Activated naive CD4-positive, alpha-beta T cell treated with anti-CD3 and anti-CD28 coated beads, Interleukin-2, amount 50 U/mL, for 72 hours (primary cell): ENCODE results near the gene TMEM229A. TPM values are rescaled to one million over a fixed set of nuclear protein-coding genes. Genes with fewer than 3 reads are reported as not detected.
"Not testable (repeated sequence)": the region's sequence is repeated elsewhere in the genome, so short reads cannot be mapped to it uniquely, and the experiment has no call there.

Experiments used
- ATAC-seq, 2 donors: fragments of 150-1000 bp; cut with Tn5 transposase; 2 replicates each; pipeline ENCODE4 v1.10.0; 2021; ENCODE audit warnings: mild to moderate bottlenecking in 2 of 2, moderate library complexity in 2 of 2
- DNase-seq, 2 donors: peaks; one replicate each; pipeline ENCODE4 v3.0.0; 2021 to 2022; ENCODE audit warnings: low spot score in 2 of 2
- H3K27ac Mint-ChIP-seq, 2 donors: one replicate each; pipeline ENCODE4 v1.8.0; 2022; ENCODE audit warnings: mild to moderate bottlenecking in 2 of 2, mixed read lengths in 2 of 2
- H3K36me3 Mint-ChIP-seq, 2 donors: one replicate each; pipeline ENCODE4 v1.8.0; 2022; ENCODE audit warnings: mixed read lengths in 2 of 2
- H3K9me3 Mint-ChIP-seq, 2 donors: one replicate each; pipeline ENCODE4 v1.8.0; 2022; ENCODE audit warnings: mixed read lengths in 2 of 2
- total RNA-seq, 2 donors: library from RNA; stranded (reverse); gene quantifications; one replicate each; pipeline ENCODE4 v1.2.3, GENCODE V29; 2022

The TMEM229A gene
- not detected for total RNA-seq

DNA sequence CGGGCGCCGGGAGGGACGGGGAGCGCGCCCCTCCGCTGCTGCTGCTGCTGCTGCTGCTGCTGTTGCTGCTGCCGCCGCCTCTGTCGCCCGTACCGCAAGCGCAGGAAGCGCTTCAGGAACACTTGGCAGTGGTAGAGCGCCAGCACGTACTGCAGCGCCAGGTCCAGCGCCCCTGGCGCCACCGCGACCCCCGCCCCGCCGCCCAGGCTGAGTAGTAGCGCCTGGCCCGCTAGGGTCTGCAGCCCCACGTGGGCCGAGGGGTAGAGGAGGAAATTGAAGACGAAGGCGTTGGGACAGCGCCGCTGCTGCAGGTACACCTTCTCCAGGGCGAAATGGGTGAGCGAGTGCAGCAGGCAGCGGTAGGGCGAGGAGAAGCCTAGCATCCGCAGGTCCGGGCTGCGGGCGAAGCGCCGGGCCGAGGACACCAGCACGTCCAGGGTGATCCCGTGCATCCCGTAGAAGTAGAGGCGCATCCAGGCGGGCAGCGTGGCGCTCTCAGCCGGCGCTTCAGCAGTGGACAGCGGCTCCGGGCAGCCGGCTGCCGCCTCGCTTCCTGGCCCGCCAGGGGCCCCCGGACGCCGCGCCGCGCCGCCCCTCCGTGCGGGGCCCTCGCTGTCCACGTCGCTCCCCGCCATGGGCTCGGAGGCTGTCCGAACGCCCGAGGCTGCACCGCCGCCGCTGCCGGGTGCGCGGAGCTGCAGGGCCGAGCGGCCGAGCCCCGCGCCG, at the start of gene TMEM229A:
TSS of gene TMEM229A (minus strand) at position 699 of the 726 bp plus-strand sequence. CDS start at position 635, 64 bp downstream.
- DNase-seq: peak in 1 of 2 donors; percentile 8
- H3K27ac Mint-ChIP-seq: no peak within 1 kb of the TSS
- no peaks in the 10 kb centered on the region for H3K9me3 Mint-ChIP-seq
- ATAC-seq: peak in 1 of 2 donors; percentile 70
- H3K36me3 Mint-ChIP-seq: peaks cover 0 to 16% of the 10 kb centered on the region in 2 donors

- H3K9me3 Mint-ChIP-seq, H3K36me3 Mint-ChIP-seq, DNase-seq, H3K27ac Mint-ChIP-seq, ATAC-seq: not testable (repeated sequence)
These were observed 49.4 kb upstream of the TMEM229A start for GRCh38 chr7:124082234-124082633.

- H3K36me3 Mint-ChIP-seq: no peaks in the 10 kb centered on the region
- H3K27ac Mint-ChIP-seq: no peak overlapping the region
- ATAC-seq: no peak
- no peak for DNase-seq
- H3K9me3 Mint-ChIP-seq: peaks cover 0 to 3% of the 10 kb centered on the region in 2 donors
These were observed 44.7 kb upstream of the TMEM229A start for GRCh38 chr7:124077546-124077945.

- ATAC-seq (no peak), DNase-seq (no peak)
- Mint-ChIP-seq H3K36me3 (no peaks in the 10 kb centered on the region), H3K9me3 (peaks cover 0 to 3% of the 10 kb centered on the region in 2 donors), H3K27ac (no peak overlapping the region)
These were observed 44.0 kb upstream of the TMEM229A start for GRCh38 chr7:124076841-124077240.

DNA sequence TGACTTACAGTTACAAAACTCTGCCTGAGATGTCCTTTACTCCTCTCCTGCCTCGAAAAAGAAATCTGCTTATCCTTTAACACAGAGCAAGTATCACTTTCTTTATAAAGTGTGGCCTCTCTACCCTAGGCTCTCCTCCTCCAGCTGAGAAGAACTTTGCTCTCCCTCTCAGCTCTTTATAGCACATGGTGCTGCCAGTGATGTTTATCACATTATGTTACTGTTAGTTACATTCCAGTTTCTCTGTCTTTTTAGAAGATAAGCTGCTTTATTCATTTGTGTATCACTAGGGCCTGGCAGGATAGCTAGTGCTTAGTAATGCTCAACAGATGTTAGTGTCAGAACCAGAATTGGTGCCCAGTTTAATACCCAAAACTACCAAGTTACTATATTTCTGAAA, 41.1 kb upstream of the TMEM229A start:
- no peak overlapping the region for H3K27ac Mint-ChIP-seq
- ATAC-seq (no peak), DNase-seq (no peak)
- peaks cover 0 to 3% of the 10 kb centered on the region in 2 donors for H3K9me3 Mint-ChIP-seq
- no peaks in the 10 kb centered on the region for H3K36me3 Mint-ChIP-seq

DNA sequence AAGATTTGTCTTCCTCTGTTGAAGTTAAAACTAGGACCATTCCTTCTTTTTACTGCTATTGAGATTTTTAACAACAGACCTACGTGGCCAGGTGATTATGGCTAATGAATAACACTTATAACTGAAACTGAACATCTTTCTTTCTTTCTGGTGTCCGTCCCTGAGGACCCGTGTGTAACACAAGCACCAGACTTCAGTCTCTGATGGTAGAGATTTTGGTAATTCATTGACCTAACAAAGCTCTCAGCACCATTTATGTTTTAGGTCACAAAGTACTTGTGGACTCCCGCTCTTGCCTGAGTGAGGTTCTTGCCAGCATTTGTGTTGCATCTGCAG, 40.4 kb upstream of the TMEM229A start:
- H3K9me3 Mint-ChIP-seq: peaks cover 0 to 5% of the 10 kb centered on the region in 2 donors

GRCh38 chr7:124072603-124073309, 39.9 kb upstream of the TMEM229A start:
- Mint-ChIP-seq H3K36me3 (no peaks in the 10 kb centered on the region), H3K9me3 (peaks cover 1 to 7% of the 10 kb centered on the region in 2 donors), H3K27ac (no peak overlapping the region)
- DNase-seq: no peak
- ATAC-seq: no peak

More for the DNA sequence above, 40.4 kb upstream of the TMEM229A start:
- Mint-ChIP-seq H3K36me3 (no peaks in the 10 kb centered on the region), H3K27ac (no peak overlapping the region)
- no peak for DNase-seq
- no peak for ATAC-seq

GRCh38 chr7:124071843-124072242, 39.0 kb upstream of the TMEM229A start:
- DNase-seq (no peak), ATAC-seq (no peak)
- Mint-ChIP-seq H3K36me3 (no peaks in the 10 kb centered on the region), H3K9me3 (peaks cover 4 to 12% of the 10 kb centered on the region in 2 donors), H3K27ac (no peak overlapping the region)

GRCh38 chr7:124062171-124062570, 29.3 kb upstream of the TMEM229A start:
- no peak for ATAC-seq
- DNase-seq: no peak
- H3K27ac Mint-ChIP-seq: no peak overlapping the region
- no peaks in the 10 kb centered on the region for H3K36me3 Mint-ChIP-seq
- peaks cover 0 to 4% of the 10 kb centered on the region in 2 donors for H3K9me3 Mint-ChIP-seq

- DNase-seq (no peak), ATAC-seq (no peak)
- Mint-ChIP-seq H3K27ac (no peak overlapping the region), H3K36me3 (no peaks in the 10 kb centered on the region), H3K9me3 (no peaks in the 10 kb centered on the region)
These were observed 27.7 kb upstream of the TMEM229A start for GRCh38 chr7:124060528-124060927.

DNA sequence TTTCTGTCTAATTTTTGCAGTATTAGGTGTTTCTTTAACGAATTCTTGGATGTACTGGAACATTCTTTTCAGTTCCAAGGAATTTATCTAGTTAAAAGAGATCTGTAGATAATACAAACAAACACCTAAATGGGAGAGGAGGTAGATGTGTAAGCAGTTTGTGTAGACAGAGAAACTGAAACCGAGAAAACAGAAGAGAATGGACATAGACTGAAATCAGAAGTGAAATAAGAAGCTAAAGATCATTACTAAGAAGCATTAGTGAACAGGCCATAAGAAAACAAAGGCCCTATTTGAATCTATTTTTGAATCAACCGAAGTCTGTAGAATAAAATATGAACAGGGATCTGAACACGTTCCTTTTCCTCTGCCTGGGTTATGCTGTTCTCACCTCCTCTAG, 26.5 kb upstream of the TMEM229A start:
- no peak for DNase-seq
- Mint-ChIP-seq H3K9me3 (no peaks in the 10 kb centered on the region), H3K36me3 (no peaks in the 10 kb centered on the region), H3K27ac (no peak overlapping the region)
- no peak for ATAC-seq

DNA sequence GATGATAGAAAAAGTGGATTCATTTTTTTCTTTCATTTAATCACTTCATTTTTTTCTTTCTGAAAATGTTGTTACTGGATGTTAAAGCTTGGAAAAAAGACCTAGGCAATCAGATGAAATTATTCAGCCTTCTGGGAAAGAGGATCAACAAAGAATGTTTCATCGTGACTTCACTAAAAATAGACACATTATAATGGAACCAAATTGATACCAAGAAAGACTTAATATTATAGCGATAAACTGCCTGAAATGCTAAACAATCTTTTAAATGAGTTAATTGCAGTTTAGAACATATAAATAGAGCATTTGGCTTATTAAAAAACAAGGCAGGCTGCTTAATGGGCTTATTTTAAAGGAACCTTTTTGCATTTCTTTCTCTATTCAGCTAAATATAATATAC, 25.6 kb upstream of the TMEM229A start:
- H3K36me3 Mint-ChIP-seq: no peaks in the 10 kb centered on the region
- ATAC-seq (no peak), DNase-seq (no peak)
- no peak overlapping the region for H3K27ac Mint-ChIP-seq
- H3K9me3 Mint-ChIP-seq: no peaks in the 10 kb centered on the region

DNA sequence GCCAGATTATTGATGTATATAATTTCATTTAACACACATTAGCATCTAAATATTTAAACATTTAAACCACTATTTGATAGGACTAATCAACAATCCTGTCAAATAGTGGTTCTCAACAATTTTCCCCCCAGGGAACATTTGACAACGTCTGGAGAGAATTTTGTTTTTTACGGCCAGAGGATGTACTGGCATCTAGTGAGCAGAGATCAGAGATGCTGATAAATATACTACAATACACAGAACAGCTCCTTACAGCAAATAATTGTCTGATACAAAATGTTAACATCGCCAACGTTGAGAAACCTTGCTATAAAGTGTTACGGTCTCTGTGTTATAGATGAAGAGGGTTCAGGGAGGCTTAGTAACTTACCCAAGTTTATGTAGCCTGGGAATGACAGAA, 25.0 kb upstream of the TMEM229A start:
- ATAC-seq: no peak
- no peaks in the 10 kb centered on the region for H3K36me3 Mint-ChIP-seq

GRCh38 chr7:124056234-124056633, 23.4 kb upstream of the TMEM229A start:
- Mint-ChIP-seq H3K9me3 (no peaks in the 10 kb centered on the region), H3K27ac (no peak overlapping the region), H3K36me3 (no peaks in the 10 kb centered on the region)
- DNase-seq (no peak), ATAC-seq (no peak)

More for the DNA sequence above, 25.0 kb upstream of the TMEM229A start:
- H3K9me3 Mint-ChIP-seq: no peaks in the 10 kb centered on the region
- H3K27ac Mint-ChIP-seq: no peak overlapping the region
- DNase-seq: no peak

DNA sequence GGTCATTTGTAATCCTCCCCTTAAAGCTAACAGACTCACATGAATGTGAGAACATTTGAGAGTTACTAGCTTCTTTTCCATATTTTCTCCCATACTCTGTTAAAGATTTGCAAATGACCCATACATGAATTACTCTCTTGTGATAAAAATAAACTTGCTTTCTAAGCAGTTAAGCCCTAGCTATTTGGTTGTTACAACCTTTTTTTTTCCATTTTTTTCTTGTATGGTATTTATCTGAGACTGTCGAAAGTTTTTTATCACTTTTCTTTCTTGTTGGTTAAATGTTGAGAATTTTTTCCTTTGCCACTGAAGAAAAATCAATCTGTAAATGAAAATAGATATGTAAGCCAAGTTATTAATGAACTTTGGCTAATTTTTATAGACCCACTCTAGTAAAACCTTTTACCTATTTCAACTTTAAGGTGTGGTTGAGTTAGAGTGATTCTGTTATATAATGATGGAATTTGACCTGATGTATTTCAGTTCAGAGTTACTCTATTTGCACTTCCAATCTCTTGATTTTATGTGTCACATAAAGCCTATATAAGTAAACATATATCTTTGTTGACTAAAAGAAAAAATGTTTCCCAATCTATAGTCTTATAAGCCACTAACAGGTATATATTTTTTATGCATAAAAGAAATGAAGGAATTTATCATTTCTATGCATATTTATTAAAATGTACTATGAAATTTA, 19.0 kb upstream of the TMEM229A start:
- H3K36me3 Mint-ChIP-seq: no peaks in the 10 kb centered on the region
- DNase-seq: no peak
- H3K9me3 Mint-ChIP-seq: no peaks in the 10 kb centered on the region
- no peak overlapping the region for H3K27ac Mint-ChIP-seq
- ATAC-seq: no peak

DNA sequence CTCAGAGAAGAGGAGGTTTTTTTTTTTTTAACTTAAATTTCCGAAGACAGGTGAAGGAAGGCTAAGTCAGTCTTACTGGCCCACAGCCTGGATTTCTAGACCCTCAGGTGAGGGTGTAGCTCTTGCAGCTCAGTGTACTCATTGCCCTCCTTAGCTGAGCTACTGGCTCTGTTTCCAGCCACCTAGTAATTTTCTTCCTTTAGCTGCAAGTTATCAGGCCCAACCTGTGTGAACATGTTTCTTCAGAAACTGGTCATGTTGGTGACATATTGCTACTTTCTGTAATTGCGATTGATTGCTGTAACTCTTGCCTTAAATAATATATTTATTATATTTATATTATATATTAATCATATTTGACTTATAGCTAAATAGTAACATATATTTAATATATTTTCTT, 10.0 kb upstream of the TMEM229A start:
- H3K9me3 Mint-ChIP-seq: no peaks in the 10 kb centered on the region
- H3K27ac Mint-ChIP-seq: no peak overlapping the region
- DNase-seq (no peak), ATAC-seq (no peak)
- no peaks in the 10 kb centered on the region for H3K36me3 Mint-ChIP-seq

- no peak overlapping the region for H3K27ac Mint-ChIP-seq
- DNase-seq (no peak), ATAC-seq (no peak)
- no peaks in the 10 kb centered on the region for H3K36me3 Mint-ChIP-seq
- no peaks in the 10 kb centered on the region for H3K9me3 Mint-ChIP-seq
These were observed 8.6 kb upstream of the TMEM229A start for GRCh38 chr7:124041439-124041838.
